Karpas-422 (cell line): ENCODE data around the gene CDC26. TPM values are rescaled to one million over a fixed set of nuclear protein-coding genes. Genes with fewer than 3 reads are reported as not detected.
A peak's percentile ranks its signal among the peaks of the same experiment; 100 is the strongest.
"Not testable (repeated sequence)": the region's sequence is repeated elsewhere in the genome, so short reads cannot be mapped to it uniquely, and the experiment has no call there.

Source experiments
- DNase-seq: peaks from one replicate; pipeline ENCODE4 v3.0.0-alpha.2; 2015
- H2AFZ ChIP-seq: fragments of 200-600 bp; sonication (generic); 2 replicates; pipeline ENCODE4 v1.6.1; 2014; ENCODE audit warnings: antibody characterized with exemption, low read length, mixed read lengths
- H3K27ac ChIP-seq: fragments of 200-600 bp; sonication (generic); 2 replicates; pipeline ENCODE4 v1.5.1; 2014; ENCODE audit warnings: mild to moderate bottlenecking, low read length, moderate library complexity
- H3K27me3 ChIP-seq: fragments of 200-600 bp; sonication (generic); 2 replicates; pipeline ENCODE4 v1.6.1; 2014; ENCODE audit warnings: low read length, mixed read lengths
- H3K36me3 ChIP-seq: fragments of 200-600 bp; sonication (generic); 2 replicates; pipeline ENCODE4 v1.6.1; 2014; ENCODE audit warnings: low read length, mixed read lengths; ENCODE audit not compliant: insufficient read depth
- H3K4me1 ChIP-seq: fragments of 200-600 bp; sonication (generic); 2 replicates; pipeline ENCODE4 v1.6.1; 2014; ENCODE audit warnings: mild to moderate bottlenecking, low read length, mixed read lengths
- H3K4me2 ChIP-seq: fragments of 200-600 bp; sonication (generic); 2 replicates; pipeline ENCODE4 v1.6.1; 2014; ENCODE audit warnings: low read length, low read depth, mild to moderate bottlenecking; ENCODE audit not compliant: poor library complexity, severe bottlenecking
- H3K4me3 ChIP-seq: fragments of 200-600 bp; sonication (generic); 2 replicates; pipeline ENCODE4 v1.5.1; 2014; ENCODE audit warnings: mild to moderate bottlenecking, antibody characterized with exemption, low read length, mixed read lengths
- H3K79me2 ChIP-seq: fragments of 200-600 bp; sonication (generic); 2 replicates; pipeline ENCODE4 v1.6.1; 2014; ENCODE audit warnings: mild to moderate bottlenecking, low read length, mixed read lengths
- H3K9ac ChIP-seq: fragments of 200-600 bp; sonication (generic); 2 replicates; pipeline ENCODE4 v1.6.0; 2014; ENCODE audit warnings: low read length
- H3K9me2 ChIP-seq: fragments of 200-600 bp; sonication (generic), shearing (Covaris generic); replicated peaks from 2 replicates; pipeline ENCODE4 v1.6.0; 2014; ENCODE audit warnings: mild to moderate bottlenecking, low read length, moderate library complexity; ENCODE audit not compliant: insufficient read depth
- H3K9me3 ChIP-seq: fragments of 300-700, 200-600 bp; sonication (generic); 2 replicates; pipeline ENCODE4 v1.6.1; 2014; ENCODE audit warnings: low read length, mixed read lengths
- H4K20me1 ChIP-seq: fragments of 200-600 bp; sonication (generic); 2 replicates; pipeline ENCODE4 v1.6.1; 2014; ENCODE audit warnings: mild to moderate bottlenecking, antibody characterized with exemption, low read length, low read depth; ENCODE audit not compliant: insufficient read depth
- total RNA-seq: library from RNA; depleted of rRNA; stranded (reverse); fragments of >200 nt; shearing (Covaris generic); gene quantifications from 2 replicates; pipeline ENCODE4 v1.2.3, GENCODE V29; 2014; ENCODE audit warnings: low replicate concordance

CDC26 gene
- total RNA-seq, 1 experiment from 2014 or later, result 36.0 TPM

GRCh38 chr9:113244556-113244955 lies 30.8 kb downstream of the CDC26 start:
- H3K9me2 ChIP-seq, result no peaks in the 10 kb centered on the region
- H3K4me3 ChIP-seq, result no peak overlapping the region
- no peaks in the 10 kb centered on the region for H3K36me3 ChIP-seq
- H3K9me3 ChIP-seq, result no peaks in the 10 kb centered on the region
- H3K27me3 ChIP-seq, result no peaks in the 10 kb centered on the region
- H3K4me1 ChIP-seq, result peaks cover 34% of the 10 kb centered on the region
- H3K79me2 ChIP-seq, result 0 out of 2 replicates have a peak, but pooled peaks cover 13% of the 10 kb centered on the region
- no peak overlapping the region for H2AFZ ChIP-seq
- DNase-seq, result no peak
- no peak overlapping the region for H3K9ac ChIP-seq
- H3K4me2 ChIP-seq, result no peak overlapping the region
- no peak overlapping the region for H3K27ac ChIP-seq
- H4K20me1 ChIP-seq, result peaks cover 28% of the 10 kb centered on the region; the same call in 1 of the 2 replicates

- no peaks in the 10 kb centered on the region for H3K9me2 ChIP-seq
- H3K4me3 ChIP-seq, result no peak overlapping the region
- peaks cover 50% of the 10 kb centered on the region; the same call in 1 of the 2 replicates for H4K20me1 ChIP-seq
- H3K4me2 ChIP-seq, result no peak overlapping the region
- no peaks in the 10 kb centered on the region for H3K27me3 ChIP-seq
- peaks cover 23% of the 10 kb centered on the region for H3K4me1 ChIP-seq
- no peak overlapping the region for H2AFZ ChIP-seq
- no peak overlapping the region for H3K27ac ChIP-seq
- 0 out of 2 replicates have a peak, but pooled peaks cover 8% of the 10 kb centered on the region for H3K79me2 ChIP-seq
- no peaks in the 10 kb centered on the region for H3K9me3 ChIP-seq
- DNase-seq, result no peak
- no peaks in the 10 kb centered on the region for H3K36me3 ChIP-seq
- no peak overlapping the region for H3K9ac ChIP-seq
Measured at GRCh38 chr9:113241161-113241560, 34.2 kb downstream of the CDC26 start.

- Histone ChIP-seq H3K9me2 (no peaks in the 10 kb centered on the region), H4K20me1 (peaks cover 38% of the 10 kb centered on the region; the same call in 1 of the 2 replicates), H2AFZ (no peak overlapping the region), H3K9me3 (no peaks in the 10 kb centered on the region), H3K4me3 (no peak overlapping the region), H3K4me1 (peaks cover 32% of the 10 kb centered on the region), H3K36me3 (no peaks in the 10 kb centered on the region), H3K79me2 (0 out of 2 replicates have a peak, but pooled peaks cover 4% of the 10 kb centered on the region), H3K9ac (no peak overlapping the region), H3K4me2 (no peak overlapping the region), H3K27me3 (no peaks in the 10 kb centered on the region), H3K27ac (no peak overlapping the region)
- no peak for DNase-seq
Measured at GRCh38 chr9:113238859-113239232, 36.5 kb downstream of the CDC26 start.

DNA sequence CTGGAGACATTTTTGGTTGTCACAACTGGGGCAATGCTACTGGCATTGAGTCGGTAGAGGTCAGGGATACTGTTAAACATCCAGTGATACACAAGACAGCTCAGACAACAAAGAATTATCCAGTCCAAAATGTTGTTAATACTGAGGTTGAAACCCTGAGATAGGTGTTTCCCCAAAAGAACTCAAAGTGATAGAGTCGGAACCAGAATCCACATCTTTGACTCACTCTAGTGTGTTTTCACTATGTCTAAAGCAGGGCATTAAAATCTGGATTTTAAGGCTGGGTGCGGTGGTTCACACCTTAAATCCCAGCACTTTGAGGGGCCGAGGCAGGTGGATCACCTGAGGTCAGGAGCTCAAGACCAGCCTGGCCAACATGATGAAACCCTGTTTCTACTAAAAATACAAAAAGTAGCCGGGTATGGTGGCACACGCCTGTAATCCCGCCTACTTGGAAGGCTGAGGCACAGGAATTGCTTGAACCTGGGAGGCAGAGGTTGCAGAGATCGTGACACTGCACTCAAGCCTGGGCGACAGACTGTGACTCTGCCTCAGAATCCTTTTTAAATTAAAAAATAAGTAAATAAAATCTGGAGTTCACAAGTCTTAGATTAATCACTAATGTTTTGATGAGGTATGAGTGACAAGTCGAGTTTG lies 37.0 kb downstream of the CDC26 start:
- no peak overlapping the region for H3K4me2 ChIP-seq
- no peaks in the 10 kb centered on the region for H3K9me3 ChIP-seq
- no peak overlapping the region for H2AFZ ChIP-seq
- no peak overlapping the region for H3K27ac ChIP-seq
- no peak overlapping the region for H3K9ac ChIP-seq
- peaks cover 38% of the 10 kb centered on the region; the same call in 1 of the 2 replicates for H4K20me1 ChIP-seq
- peaks cover 38% of the 10 kb centered on the region for H3K4me1 ChIP-seq
- no peaks in the 10 kb centered on the region for H3K9me2 ChIP-seq
- no peaks in the 10 kb centered on the region for H3K36me3 ChIP-seq
- no peak overlapping the region for H3K4me3 ChIP-seq
- no peak for DNase-seq
- H3K79me2 ChIP-seq, result peaks cover 7% of the 10 kb centered on the region; the same call in 1 of the 2 replicates
- H3K27me3 ChIP-seq, result no peaks in the 10 kb centered on the region

DNA sequence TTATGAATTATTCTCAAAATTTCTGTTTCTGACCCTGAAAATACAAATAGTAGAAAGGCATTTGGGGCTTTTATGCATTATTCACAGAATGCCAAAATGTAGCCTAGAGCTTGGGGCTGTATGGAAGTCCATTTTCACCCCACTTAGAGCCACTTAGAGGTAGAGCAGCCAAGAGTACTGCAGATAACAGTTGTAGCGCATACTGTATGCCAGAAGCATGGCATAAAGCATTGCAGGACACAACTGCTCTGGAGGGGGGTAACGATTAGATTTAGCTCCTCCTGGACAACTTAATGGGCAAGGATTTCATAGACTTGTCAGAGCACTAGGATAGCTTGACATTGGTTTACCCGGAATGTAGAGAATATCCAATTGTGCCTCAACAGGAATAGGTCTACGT lies 38.3 kb downstream of the CDC26 start:
- Histone ChIP-seq H3K4me2 (no peak overlapping the region), H3K27me3 (no peaks in the 10 kb centered on the region), H4K20me1 (peaks cover 32% of the 10 kb centered on the region; the same call in 1 of the 2 replicates), H3K36me3 (no peaks in the 10 kb centered on the region), H3K4me1 (peaks cover 39% of the 10 kb centered on the region), H3K4me3 (no peak overlapping the region), H3K9ac (no peak overlapping the region), H3K9me3 (no peaks in the 10 kb centered on the region), H3K79me2 (peaks cover 15% of the 10 kb centered on the region; the same call in 1 of the 2 replicates), H3K27ac (no peak overlapping the region), H2AFZ (no peak overlapping the region), H3K9me2 (no peaks in the 10 kb centered on the region)
- DNase-seq, result no peak

GRCh38 chr9:113235701-113236255 lies 39.6 kb downstream of the CDC26 start:
- H3K9ac ChIP-seq, H3K27ac ChIP-seq, H3K9me3 ChIP-seq, H2AFZ ChIP-seq, DNase-seq, H3K9me2 ChIP-seq, H3K27me3 ChIP-seq, H3K36me3 ChIP-seq, H3K4me3 ChIP-seq: not testable (repeated sequence)
- peak overlapping the region; percentile 54 for H3K4me2 ChIP-seq
- H3K4me1 ChIP-seq, result peaks cover 41% of the 10 kb centered on the region
- H4K20me1 ChIP-seq, result peaks cover 21% of the 10 kb centered on the region; the same call in 1 of the 2 replicates
- H3K79me2 ChIP-seq, result peaks cover 17% of the 10 kb centered on the region; the same call in 1 of the 2 replicates

- Histone ChIP-seq H3K4me3 (no peak overlapping the region), H3K27me3 (no peaks in the 10 kb centered on the region), H3K4me2 (no peak overlapping the region), H3K36me3 (0 out of 2 replicates have a peak, but pooled peaks cover 4% of the 10 kb centered on the region), H3K79me2 (peaks cover 25% of the 10 kb centered on the region; the same call in 1 of the 2 replicates), H4K20me1 (0 out of 2 replicates have a peak, but pooled peaks cover under 1% of the 10 kb centered on the region), H3K27ac (no peak overlapping the region), H3K4me1 (peaks cover 55% of the 10 kb centered on the region), H3K9ac (no peak overlapping the region), H3K9me2 (no peaks in the 10 kb centered on the region), H3K9me3 (no peaks in the 10 kb centered on the region), H2AFZ (no peak overlapping the region)
- DNase-seq, result no peak
Measured at GRCh38 chr9:113231701-113232100, 43.7 kb downstream of the CDC26 start.

DNA sequence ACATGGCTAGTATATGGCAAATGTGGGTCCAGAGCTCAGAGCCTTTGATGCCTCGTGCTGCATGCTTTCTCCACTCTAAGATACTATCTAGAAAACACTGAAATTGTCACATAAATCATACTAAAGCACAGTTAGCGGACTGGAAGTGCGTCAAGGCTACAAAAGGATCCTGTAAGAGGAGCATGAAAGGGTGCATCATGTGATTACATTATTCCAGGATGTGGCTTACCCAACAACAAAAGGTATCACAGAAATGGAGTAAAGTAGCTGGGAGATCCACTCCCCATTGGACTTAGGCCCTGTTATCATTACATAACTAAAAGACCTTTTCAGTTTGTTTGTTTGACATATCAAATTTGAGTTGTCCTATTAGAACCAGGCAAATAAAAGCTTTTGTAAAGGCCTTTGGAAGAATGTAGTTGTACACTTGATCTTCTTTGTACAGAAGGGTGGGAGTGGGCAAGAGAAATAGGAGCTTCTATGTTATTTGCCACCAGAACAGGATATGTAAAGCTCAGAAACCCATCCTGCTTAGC lies 47.2 kb downstream of the CDC26 start:
- Histone ChIP-seq H3K27ac (no peak overlapping the region), H3K9me3 (no peaks in the 10 kb centered on the region), H2AFZ (no peak overlapping the region), H3K9me2 (no peaks in the 10 kb centered on the region), H3K4me1 (peaks cover 35% of the 10 kb centered on the region), H3K9ac (no peak overlapping the region), H3K4me2 (no peak overlapping the region), H3K79me2 (peaks cover 41% of the 10 kb centered on the region), H4K20me1 (no peaks in the 10 kb centered on the region), H3K27me3 (no peaks in the 10 kb centered on the region), H3K36me3 (peaks cover 11% of the 10 kb centered on the region; the same call in 1 of the 2 replicates), H3K4me3 (no peak overlapping the region)
- peak; percentile 2 for DNase-seq
